GM21619 (cell line): ENCODE results near the gene MSRB1.

Source experiments
- ATAC-seq: cut with Tn5 transposase; IDR thresholded peaks from one replicate; pipeline ENCODE4 v1.9.1; 2021; ENCODE audit not compliant: unreplicated experiment

The MSRB1 gene

GRCh38 chr16:1942810-1943726 lies at the start of gene MSRB1:
MSRB1 (minus strand) TSS chr16:1943199; CDS start chr16:1943156, 43 bp downstream.
- peak; percentile 92 for ATAC-seq

- peak; percentile 37 for ATAC-seq
These were observed 49.1 kb upstream of the MSRB1 start for GRCh38 chr16:1991948-1992703.

GRCh38 chr16:1991588-1991947 lies 48.6 kb upstream of the MSRB1 start:
- ATAC-seq, result no peak

- ATAC-seq, result peak; percentile 40
These were observed 48.1 kb upstream of the MSRB1 start for GRCh38 chr16:1991135-1991551.

- peak; percentile 5 for ATAC-seq
These were observed 47.5 kb upstream of the MSRB1 start for GRCh38 chr16:1990351-1991134.

- ATAC-seq, result no peak
These were observed 47.0 kb upstream of the MSRB1 start for GRCh38 chr16:1990101-1990350.

- no peak for ATAC-seq
These were observed 46.5 kb upstream of the MSRB1 start, which contains the start of gene SYNGR3 for GRCh38 chr16:1989209-1990100. SYNGR3 (plus strand) TSS chr16:1989970; CDS start chr16:1990103, 133 bp downstream.

- no peak for ATAC-seq
These were observed 44.2 kb upstream of the MSRB1 start for GRCh38 chr16:1987198-1987597.

- ATAC-seq, result no peak
These were observed 42.6 kb upstream of the MSRB1 start for GRCh38 chr16:1985466-1986150.

- ATAC-seq, result peak; percentile 12
These were observed 41.6 kb upstream of the MSRB1 start for GRCh38 chr16:1984347-1985225.

GRCh38 chr16:1983544-1984346 lies 40.7 kb upstream of the MSRB1 start, which contains the start of gene GFER:
GFER (plus strand) TSS chr16:1984193; CDS start chr16:1984219, 26 bp downstream.
- peak; percentile 70 for ATAC-seq

- no peak for ATAC-seq
These were observed 40.1 kb upstream of the MSRB1 start for GRCh38 chr16:1982991-1983543.

GRCh38 chr16:1982013-1982433 lies 39.0 kb upstream of the MSRB1 start:
- ATAC-seq, result no peak

- no peak for ATAC-seq
These were observed 38.4 kb upstream of the MSRB1 start, which contains the start of gene NOXO1 for GRCh38 chr16:1981398-1981836. NOXO1 (minus strand) TSS chr16:1981469; CDS start chr16:1981179, 290 bp downstream.

GRCh38 chr16:1980770-1981087 lies 37.7 kb upstream of the MSRB1 start:
- ATAC-seq, result no peak

GRCh38 chr16:1980030-1980769 lies 37.2 kb upstream of the MSRB1 start:
- no peak for ATAC-seq
